ENCODE measurements around the gene FGF18. TPM values are rescaled to one million over a fixed set of nuclear protein-coding genes. Genes with fewer than 3 reads are reported as not detected.

The FGF18 gene
- total RNA-seq, 1 donor: under 0.01 TPM

DNA sequence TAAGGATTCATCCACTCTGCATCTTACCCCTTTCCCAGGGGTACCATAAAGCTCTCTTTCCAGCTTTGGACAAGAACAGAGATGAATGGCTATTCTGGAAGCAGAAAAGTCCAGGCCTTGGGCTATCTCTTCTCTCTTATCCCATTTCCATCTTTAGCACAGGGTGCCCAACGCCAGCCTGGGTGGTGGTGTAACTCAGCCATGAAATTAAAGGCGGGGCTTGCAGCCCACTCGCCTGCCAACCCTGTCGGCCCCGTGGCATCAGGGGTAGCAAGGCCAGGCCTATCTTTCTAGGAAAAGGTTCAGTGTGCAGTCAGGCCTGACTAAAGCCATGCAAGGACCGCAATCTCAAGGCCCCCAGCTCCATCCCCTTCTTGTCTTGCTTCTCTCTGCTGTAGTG lies 78.7 kb downstream of the FGF18 start:
- Histone ChIP-seq H3K27ac (ENCODE audit: low read depth, low read length) (no peak overlapping the region), H3K4me1 (ENCODE audit: insufficient read depth, low read length) (peaks cover 12% of the 10 kb centered on the region), H3K4me3 (ENCODE audit: insufficient read depth, low read length) (no peak overlapping the region), H3K4me2 (ENCODE audit: insufficient read depth, low read length) (no peak overlapping the region), H3K36me3 (ENCODE audit: insufficient read depth, low read length) (no peaks in the 10 kb centered on the region), H2AFZ (ENCODE audit: low read length) (no peak overlapping the region), H3K9me3 (ENCODE audit: low read depth, low read length) (no peaks in the 10 kb centered on the region), H3K27me3 (ENCODE audit: insufficient read depth, low read length) (peaks cover 5% of the 10 kb centered on the region), H4K20me1 (ENCODE audit: insufficient read depth, low read length) (no peaks in the 10 kb centered on the region), H3K79me2 (ENCODE audit: insufficient read depth, low read length) (no peaks in the 10 kb centered on the region)
- no peak for TF ChIP-seq CTCF (IDR thresholded peaks at IDR 0.05; ENCODE audit: extremely low read depth, low read depth, low read length)
- DNase-seq (ENCODE audit: insufficient read length, low spot score, missing footprints): no peak

DNA sequence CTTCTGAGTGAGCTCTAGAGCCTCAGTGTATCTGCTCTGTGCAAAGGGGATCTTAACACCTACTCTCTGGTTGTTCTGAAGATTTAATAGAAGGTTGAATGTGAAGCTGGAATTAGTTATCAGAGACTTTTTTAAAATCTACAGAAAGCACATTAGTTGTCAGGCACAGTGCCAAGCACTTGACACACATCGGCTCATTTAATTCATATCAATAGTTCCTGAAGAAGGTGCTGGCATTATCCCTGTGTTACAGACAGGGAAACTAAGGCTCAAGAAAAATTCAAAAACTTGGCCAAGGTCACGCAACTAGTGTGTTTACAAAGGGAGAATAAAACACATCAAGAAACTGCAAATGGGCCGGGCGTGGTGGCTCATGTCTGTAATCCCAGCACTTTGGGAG lies 80.2 kb downstream of the FGF18 start:
- no peak overlapping the region for H2AFZ ChIP-seq (ENCODE audit: low read length)
- no peak for TF ChIP-seq CTCF (IDR thresholded peaks at IDR 0.05; ENCODE audit: extremely low read depth, low read depth, low read length)

GRCh38 chr5:171505473-171506043 lies 86.1 kb downstream of the FGF18 start:
- TF ChIP-seq CTCF (IDR thresholded peaks at IDR 0.05; ENCODE audit: extremely low read depth, low read depth, low read length): no peak
- Histone ChIP-seq H3K36me3 (ENCODE audit: insufficient read depth, low read length) (no peaks in the 10 kb centered on the region), H2AFZ (ENCODE audit: low read length) (no peak overlapping the region), H3K27me3 (ENCODE audit: insufficient read depth, low read length) (peaks cover 8% of the 10 kb centered on the region), H3K4me2 (ENCODE audit: insufficient read depth, low read length) (no peak overlapping the region), H4K20me1 (ENCODE audit: insufficient read depth, low read length) (no peaks in the 10 kb centered on the region), H3K27ac (ENCODE audit: low read depth, low read length) (no peak overlapping the region), H3K9me3 (ENCODE audit: low read depth, low read length) (no peaks in the 10 kb centered on the region), H3K4me3 (ENCODE audit: insufficient read depth, low read length) (no peak overlapping the region), H3K79me2 (ENCODE audit: insufficient read depth, low read length) (no peaks in the 10 kb centered on the region), H3K4me1 (ENCODE audit: insufficient read depth, low read length) (no peaks in the 10 kb centered on the region)
- peak; percentile 57 for DNase-seq (ENCODE audit: insufficient read length, low spot score, missing footprints)

More for the DNA sequence above, 80.2 kb downstream of the FGF18 start:
- no peak for DNase-seq (ENCODE audit: insufficient read length, low spot score, missing footprints)
- no peaks in the 10 kb centered on the region for H4K20me1 ChIP-seq (ENCODE audit: insufficient read depth, low read length)
- no peaks in the 10 kb centered on the region for H3K79me2 ChIP-seq (ENCODE audit: insufficient read depth, low read length)
- H3K9me3 ChIP-seq (ENCODE audit: low read depth, low read length): no peaks in the 10 kb centered on the region
- H3K27ac ChIP-seq (ENCODE audit: low read depth, low read length): no peak overlapping the region
- H3K36me3 ChIP-seq (ENCODE audit: insufficient read depth, low read length): no peaks in the 10 kb centered on the region
- peaks cover 5% of the 10 kb centered on the region for H3K27me3 ChIP-seq (ENCODE audit: insufficient read depth, low read length)
- peaks cover 4% of the 10 kb centered on the region for H3K4me1 ChIP-seq (ENCODE audit: insufficient read depth, low read length)
- no peak overlapping the region for H3K4me2 ChIP-seq (ENCODE audit: insufficient read depth, low read length)
- H3K4me3 ChIP-seq (ENCODE audit: insufficient read depth, low read length): no peak overlapping the region

GRCh38 chr5:171506951-171507350 lies 87.5 kb downstream of the FGF18 start:
- H3K36me3 ChIP-seq (ENCODE audit: insufficient read depth, low read length): no peaks in the 10 kb centered on the region
- TF ChIP-seq CTCF (IDR thresholded peaks at IDR 0.05; ENCODE audit: extremely low read depth, low read depth, low read length): no peak
- no peak for DNase-seq (ENCODE audit: insufficient read length, low spot score, missing footprints)
- H3K4me3 ChIP-seq (ENCODE audit: insufficient read depth, low read length): no peak overlapping the region
- no peaks in the 10 kb centered on the region for H3K79me2 ChIP-seq (ENCODE audit: insufficient read depth, low read length)
- no peaks in the 10 kb centered on the region for H3K9me3 ChIP-seq (ENCODE audit: low read depth, low read length)
- H3K4me2 ChIP-seq (ENCODE audit: insufficient read depth, low read length): no peak overlapping the region
- no peaks in the 10 kb centered on the region for H3K4me1 ChIP-seq (ENCODE audit: insufficient read depth, low read length)
- H2AFZ ChIP-seq (ENCODE audit: low read length): no peak overlapping the region
- peaks cover 8% of the 10 kb centered on the region for H3K27me3 ChIP-seq (ENCODE audit: insufficient read depth, low read length)
- no peaks in the 10 kb centered on the region for H4K20me1 ChIP-seq (ENCODE audit: insufficient read depth, low read length)
- no peak overlapping the region for H3K27ac ChIP-seq (ENCODE audit: low read depth, low read length)

Small RNA genes lying within 50 kb of the gene (small RNA-seq; reads per million reads assigned to genes)
- 0.52 reads per million for gene MIR3912

Other genes with a start within 250 kb of the FGF18 start
- gene TLX3, start 110.4 kb upstream of the FGF18 start, total RNA-seq: not detected in 2 replicates
- 1,126 and 1,271 TPM in 2 replicates for gene NPM1, start 31.8 kb upstream of the FGF18 start, total RNA-seq